ENCODE data around the gene RAB4B.

The RAB4B gene

DNA sequence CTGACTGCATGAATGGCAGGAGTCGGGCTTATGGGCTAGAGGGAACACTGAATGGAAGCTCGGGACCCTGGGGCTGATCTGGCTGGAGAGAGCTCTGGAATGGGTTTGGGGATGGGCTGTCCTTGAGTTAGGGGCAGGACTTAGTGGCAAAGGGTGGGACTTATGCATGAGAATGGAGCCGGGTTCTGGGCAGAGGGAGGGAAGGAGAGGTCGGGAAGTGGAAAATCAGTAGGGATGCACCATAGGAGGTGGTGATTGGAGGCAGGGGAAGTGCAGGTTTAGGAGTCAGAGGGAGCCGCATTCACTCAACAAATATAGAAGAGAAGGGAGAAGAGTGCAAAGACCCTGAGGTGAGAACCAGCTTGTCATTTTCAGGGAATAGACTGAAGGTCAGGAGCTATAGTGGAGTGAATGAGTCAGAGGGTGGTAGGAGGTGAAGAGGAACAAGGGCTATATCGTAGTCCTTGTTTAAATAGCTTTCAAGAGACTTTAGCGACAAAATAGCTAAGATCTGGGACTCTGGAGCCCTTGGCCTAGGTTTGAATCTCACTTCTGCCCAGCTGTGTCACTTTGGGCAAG is 748 bp downstream of the RAB4B start (continued):
- TF ChIP-seq, protein P1, sequence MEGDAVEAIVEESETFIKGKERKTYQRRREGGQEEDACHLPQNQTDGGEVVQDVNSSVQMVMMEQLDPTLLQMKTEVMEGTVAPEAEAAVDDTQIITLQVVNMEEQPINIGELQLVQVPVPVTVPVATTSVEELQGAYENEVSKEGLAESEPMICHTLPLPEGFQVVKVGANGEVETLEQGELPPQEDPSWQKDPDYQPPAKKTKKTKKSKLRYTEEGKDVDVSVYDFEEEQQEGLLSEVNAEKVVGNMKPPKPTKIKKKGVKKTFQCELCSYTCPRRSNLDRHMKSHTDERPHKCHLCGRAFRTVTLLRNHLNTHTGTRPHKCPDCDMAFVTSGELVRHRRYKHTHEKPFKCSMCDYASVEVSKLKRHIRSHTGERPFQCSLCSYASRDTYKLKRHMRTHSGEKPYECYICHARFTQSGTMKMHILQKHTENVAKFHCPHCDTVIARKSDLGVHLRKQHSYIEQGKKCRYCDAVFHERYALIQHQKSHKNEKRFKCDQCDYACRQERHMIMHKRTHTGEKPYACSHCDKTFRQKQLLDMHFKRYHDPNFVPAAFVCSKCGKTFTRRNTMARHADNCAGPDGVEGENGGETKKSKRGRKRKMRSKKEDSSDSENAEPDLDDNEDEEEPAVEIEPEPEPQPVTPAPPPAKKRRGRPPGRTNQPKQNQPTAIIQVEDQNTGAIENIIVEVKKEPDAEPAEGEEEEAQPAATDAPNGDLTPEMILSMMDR (tag by site-specific recombination; IDR thresholded peaks at IDR 0.05): no peak
- TF ChIP-seq ZBTB8A (tag by site-specific recombination; IDR thresholded peaks at IDR 0.05) (no peak), ZNF843 (tag by site-specific recombination; IDR thresholded peaks at IDR 0.05) (peak; percentile 13; the same call in 1 of the 2 replicates), REST (tag by site-specific recombination; IDR thresholded peaks at IDR 0.05) (peak; percentile 19; the same call in 1 of the 2 replicates), ZBTB6 (tag by site-specific recombination; IDR thresholded peaks at IDR 0.05) (0 out of 2 replicates have a peak, but pooled peaks have one; percentile 2), HOXA7 (CRISPR knock-in tag; IDR thresholded peaks at IDR 0.05; ENCODE audit: borderline replicate concordance) (no peak), PATZ1 (tag by site-specific recombination; IDR thresholded peaks at IDR 0.05) (no peak), ZNF202 (tag by site-specific recombination; IDR thresholded peaks at IDR 0.05; ENCODE audit: borderline replicate concordance) (no peak), ZNF341 (tag by site-specific recombination; IDR thresholded peaks at IDR 0.05; ENCODE audit: low read depth) (peak; percentile 32; the same call in 1 of the 2 replicates), ZIC2 (tag by site-specific recombination; IDR thresholded peaks at IDR 0.05) (peak; percentile 94), ZFP3 (tag by site-specific recombination; IDR thresholded peaks at IDR 0.05; ENCODE audit: low read depth) (no peak), MZF1 (tag by site-specific recombination; IDR thresholded peaks at IDR 0.05; ENCODE audit: borderline replicate concordance) (no peak), ZNF571 (tag by site-specific recombination; IDR thresholded peaks at IDR 0.05) (no peak), ZNF292 (tag by site-specific recombination; IDR thresholded peaks at IDR 0.05; ENCODE audit: borderline replicate concordance, low read depth) (no peak), KLF9 (tag by site-specific recombination; IDR thresholded peaks at IDR 0.05; ENCODE audit: low read depth) (no peak), ZNF629 (tag by site-specific recombination; IDR thresholded peaks at IDR 0.05) (no peak), GLI4 (tag by site-specific recombination; IDR thresholded peaks at IDR 0.05) (no peak), ZNF701 (tag by site-specific recombination; IDR thresholded peaks at IDR 0.05) (no peak), ZNF544 (tag by site-specific recombination; IDR thresholded peaks at IDR 0.05) (no peak), FEZF1 (tag by site-specific recombination; IDR thresholded peaks at IDR 0.05) (no peak), KLF1 (tag by site-specific recombination; IDR thresholded peaks at IDR 0.05) (no peak), ZNF394 (tag by site-specific recombination; IDR thresholded peaks at IDR 0.05; ENCODE audit: borderline replicate concordance) (no peak), GLIS1 (tag by site-specific recombination; IDR thresholded peaks at IDR 0.05) (0 out of 2 replicates have a peak, but pooled peaks have one; percentile 6), WT1 (tag by site-specific recombination; IDR thresholded peaks at IDR 0.05) (no peak), BCL6B (tag by site-specific recombination; IDR thresholded peaks at IDR 0.05) (no peak), ZNF670 (tag by site-specific recombination; IDR thresholded peaks at IDR 0.05; ENCODE audit: low read depth) (no peak), ZNF248 (tag by site-specific recombination; IDR thresholded peaks at IDR 0.05) (no peak), ZNF112 (tag by site-specific recombination; IDR thresholded peaks at IDR 0.05) (no peak), ZNF184 (tag by site-specific recombination; IDR thresholded peaks at IDR 0.05) (no peak)
- TF ChIP-seq, protein P2, sequence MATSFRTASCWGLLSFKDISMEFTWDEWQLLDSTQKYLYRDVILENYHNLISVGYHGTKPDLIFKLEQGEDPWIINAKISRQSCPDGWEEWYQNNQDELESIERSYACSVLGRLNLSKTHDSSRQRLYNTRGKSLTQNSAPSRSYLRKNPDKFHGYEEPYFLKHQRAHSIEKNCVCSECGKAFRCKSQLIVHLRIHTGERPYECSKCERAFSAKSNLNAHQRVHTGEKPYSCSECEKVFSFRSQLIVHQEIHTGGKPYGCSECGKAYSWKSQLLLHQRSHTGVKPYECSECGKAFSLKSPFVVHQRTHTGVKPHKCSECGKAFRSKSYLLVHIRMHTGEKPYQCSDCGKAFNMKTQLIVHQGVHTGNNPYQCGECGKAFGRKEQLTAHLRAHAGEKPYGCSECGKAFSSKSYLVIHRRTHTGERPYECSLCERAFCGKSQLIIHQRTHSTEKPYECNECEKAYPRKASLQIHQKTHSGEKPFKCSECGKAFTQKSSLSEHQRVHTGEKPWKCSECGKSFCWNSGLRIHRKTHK (tag by site-specific recombination; IDR thresholded peaks at IDR 0.05): no peak
